Motor neuron (in vitro differentiated cells): ENCODE results near the gene LGI1. TPM values are rescaled to one million over a fixed set of nuclear protein-coding genes. Genes with fewer than 3 reads are reported as not detected.
A peak's percentile ranks its signal among the peaks of the same experiment; 100 is the strongest.

Source experiments
- ATAC-seq, 8 experiments: fragments of 200-7000 bp; cut with Tn5 transposase; replicated peaks in 6 of 8; 2 replicates each; pipeline ENCODE4 v1.8.0; 2021; ENCODE audit warnings: mild to moderate bottlenecking in 8 of 8, moderate library complexity in 8 of 8
- H3K27ac ChIP-seq, 2 donors: fragments of 250-450 bp; sonication (Bioruptor Pico); 2 replicates each; pipeline ENCODE4 v1.9.0; 2021; ENCODE audit warnings: antibody characterized with exemption in 2 of 2, mild to moderate bottlenecking in 2 of 2, moderate library complexity in 1 of 2
- H3K4me1 ChIP-seq, 2 donors: fragments of 250-450 bp; sonication (Bioruptor Pico); replicated peaks in 1 of 2; 2 replicates each; pipeline ENCODE4 v1.6.1; 2021; ENCODE audit warnings: antibody characterized with exemption in 2 of 2, mild to moderate bottlenecking in 2 of 2, moderate library complexity in 1 of 2
- H3K4me3 ChIP-seq, 5 donors: fragments of 250-450 bp; sonication (Bioruptor Pico); 2 replicates each; pipeline ENCODE4 v1.9.0; 2021; ENCODE audit warnings: antibody characterized with exemption in 5 of 5, mild to moderate bottlenecking in 5 of 5, moderate library complexity in 4 of 5
- WGBS, 10 experiments: fragments of 450-650 bp; shearing (Covaris generic); methylation state at CpG; one replicate each; pipeline ENCODE4 v1.0.0; 2022; 5-methylcytosine and 5-hydroxymethylcytosine counted together
- in situ Hi-C, 9 experiments: fragments of 400-800 bp; cut with MboI; loops; one replicate each; pipeline ENCODE4 v1.15.0; 2021; ENCODE audit warnings: low sequenced_read_pairs in 9 of 9, low pct_unique_long_range_greater_than_20kb in 2 of 9; ENCODE audit not compliant: unreplicated experiment in 9 of 9
- total RNA-seq, 8 experiments: library from RNA; unstranded; fragments of 300-600 nt; gene quantifications; 2 replicates each; pipeline versions ENCODE4 v1.2.3 to v1.2.4, GENCODE V29; 2022

The LGI1 gene
- total RNA-seq, 8 experiments from 2014 or later: 0.69 to 2.8 (median 1.3) TPM

GRCh38 chr10:93742633-93743349 lies 14.9 kb upstream of the LGI1 start:
- ATAC-seq: no peak
- in situ Hi-C loops: loop anchor here in 1 of 9 experiments (10.0 kb wide), 1 partner anchor 72 kb away; no protein-coding TSS in a partner anchor
- H3K4me3 ChIP-seq: no peak overlapping the region
- H3K4me1 ChIP-seq: no peaks in the 10 kb centered on the region
- 40 to 100% (median 72%) methylated on average over 1 to 8 of the region's 8 CpGs; no CpG with 5 or more reads in 1 of the 10 experiments for WGBS, 10 experiments
- no peak overlapping the region for H3K27ac ChIP-seq

- peak in 4 of 8 experiments; percentile 51 to 89 (median 80) for ATAC-seq
- WGBS, 10 experiments: 6 to 63% (median 41%) methylated on average over 1 to 8 of the region's 9 CpGs; no CpG with 5 or more reads in 4 of the 10 experiments
- in situ Hi-C loops: loop anchor here in 1 of 9 experiments (10.0 kb wide), 1 partner anchor 69 kb away; no protein-coding TSS in a partner anchor
These were observed 12.2 kb upstream of the LGI1 start for GRCh38 chr10:93745408-93746065.

GRCh38 chr10:93746844-93747284 lies 10.9 kb upstream of the LGI1 start:
- 0 to 100% (median 47%) methylated on average over 1 to 4 of the region's 4 CpGs for WGBS, 10 experiments

More at GRCh38 chr10:93745408-93746065, 12.2 kb upstream of the LGI1 start:
- Histone ChIP-seq H3K4me3 (no peak overlapping the region), H3K4me1 (no peaks in the 10 kb centered on the region), H3K27ac (no peak overlapping the region)

GRCh38 chr10:93749218-93749799 lies 8.4 kb upstream of the LGI1 start:
- in situ Hi-C loops: loop anchor here in 1 of 9 experiments (10.0 kb wide), 1 partner anchor 65 kb away; no protein-coding TSS in a partner anchor
- WGBS, 10 experiments: 12 to 80% (median 53%) methylated on average over 1 to 4 of the region's 5 CpGs
- Histone ChIP-seq H3K4me3 (no peak overlapping the region), H3K4me1 (peaks cover 0 to 6% of the 10 kb centered on the region in 2 donors), H3K27ac (no peak overlapping the region)
- peak in 1 of 8 experiments; percentile 5 for ATAC-seq

More at GRCh38 chr10:93746844-93747284, 10.9 kb upstream of the LGI1 start:
- ATAC-seq: peak in 4 of 8 experiments; percentile 47 to 88 (median 74)
- H3K27ac ChIP-seq: no peak overlapping the region
- H3K4me3 ChIP-seq: no peak overlapping the region
- no peaks in the 10 kb centered on the region for H3K4me1 ChIP-seq
- in situ Hi-C loops: loop anchor here in 1 of 9 experiments (10.0 kb wide), 1 partner anchor 68 kb away; no protein-coding TSS in a partner anchor

GRCh38 chr10:93751124-93751523 lies 6.6 kb upstream of the LGI1 start:
- WGBS, 10 experiments: 0 to 83% (median 50%) methylated on average over 1 to 6 of the region's 7 CpGs; no CpG with 5 or more reads in 3 of the 10 experiments
- in situ Hi-C loops: no loop called here
- Histone ChIP-seq H3K4me1 (peaks cover 0 to 14% of the 10 kb centered on the region in 2 donors), H3K27ac (no peak overlapping the region), H3K4me3 (no peak overlapping the region)
- peak in 2 of 8 experiments; percentile 16 to 22 for ATAC-seq

- no peak overlapping the region for H3K4me3 ChIP-seq
- H3K4me1 ChIP-seq: peaks cover 0 to 16% of the 10 kb centered on the region in 2 donors
- ATAC-seq: peak in 6 of 8 experiments; percentile 35 to 56 (median 44)
- H3K27ac ChIP-seq: no peak overlapping the region
- in situ Hi-C loops: no loop called here
- WGBS, 10 experiments: 0 to 31% (median 8%) methylated on average over 1 to 5 of the region's 5 CpGs; no CpG with 5 or more reads in 4 of the 10 experiments
These were observed 5.9 kb upstream of the LGI1 start for GRCh38 chr10:93751832-93752231.

- Histone ChIP-seq H3K4me1 (peaks cover 9 to 25% of the 10 kb centered on the region in 2 donors), H3K4me3 (no peak overlapping the region), H3K27ac (no peak overlapping the region)
- in situ Hi-C loops: no loop called here
- ATAC-seq: peak in 4 of 8 experiments; percentile 13 to 61 (median 44)
These were observed 5.0 kb upstream of the LGI1 start for GRCh38 chr10:93752761-93753160.

- H3K4me3 ChIP-seq: no peak overlapping the region
- no peak overlapping the region for H3K27ac ChIP-seq
- H3K4me1 ChIP-seq: peaks cover 18 to 32% of the 10 kb centered on the region in 2 donors
- in situ Hi-C loops: no loop called here
- ATAC-seq: peak in 3 of 8 experiments; percentile 23 to 67 (median 30)
- 6 to 75% (median 26%) methylated on average over 2 to 3 of the region's 3 CpGs; no CpG with 5 or more reads in 2 of the 10 experiments for WGBS, 10 experiments
These were observed 4.0 kb upstream of the LGI1 start for GRCh38 chr10:93753621-93754250.

- no peak for ATAC-seq
- WGBS, 10 experiments: 25 to 100% (median 75%) methylated on average over 1 to 3 of the region's 3 CpGs; no CpG with 5 or more reads in 2 of the 10 experiments
These were observed 3.0 kb upstream of the LGI1 start for GRCh38 chr10:93754761-93755160.

GRCh38 chr10:93755443-93756116 lies 2.2 kb upstream of the LGI1 start:
- WGBS, 10 experiments: 36 to 93% (median 65%) methylated on average over 2 to 10 of the region's 10 CpGs
- peaks cover 37 to 47% of the 10 kb centered on the region in 2 donors for H3K4me1 ChIP-seq
- no peak overlapping the region for H3K27ac ChIP-seq
- no peak for ATAC-seq
- in situ Hi-C loops: no loop called here
- no peak overlapping the region for H3K4me3 ChIP-seq

More at GRCh38 chr10:93754761-93755160, 3.0 kb upstream of the LGI1 start:
- no peak overlapping the region for H3K4me3 ChIP-seq
- in situ Hi-C loops: no loop called here
- H3K4me1 ChIP-seq: peaks cover 29 to 39% of the 10 kb centered on the region in 2 donors
- H3K27ac ChIP-seq: no peak overlapping the region

GRCh38 chr10:93756118-93756517 lies 1.6 kb upstream of the LGI1 start:
- Histone ChIP-seq H3K27ac (no peak overlapping the region), H3K4me1 (peaks cover 37 to 48% of the 10 kb centered on the region in 2 donors), H3K4me3 (no peak overlapping the region)
- WGBS, 10 experiments: 39 to 100% (median 65%) methylated on average over 1 to 2 of the region's 3 CpGs; no CpG with 5 or more reads in 1 of the 10 experiments
- ATAC-seq: no peak
- in situ Hi-C loops: no loop called here

- peak in 5 of 8 experiments; percentile 11 to 59 (median 38) for ATAC-seq
- WGBS, 10 experiments: 0 to 88% (median 37%) methylated on average over 1 to 4 of the region's 5 CpGs; no CpG with 5 or more reads in 2 of the 10 experiments
- no peak overlapping the region for H3K4me3 ChIP-seq
- H3K4me1 ChIP-seq: peaks cover 37 to 48% of the 10 kb centered on the region in 2 donors
- in situ Hi-C loops: no loop called here
- H3K27ac ChIP-seq: no peak overlapping the region
These were observed 600 bp upstream of the LGI1 start for GRCh38 chr10:93757136-93757535.
